CD4-positive, alpha-beta T cell treated with Interleukin-15 for 1 hour (primary cell): ENCODE results near the gene NUMB.
A peak's percentile ranks its signal among the peaks of the same experiment; 100 is the strongest.

Source experiments
- DNase-seq: peaks from one replicate; pipeline ENCODE4 v3.0.0-alpha.2; 2020

The NUMB gene

GRCh38 chr14:73458183-73458976 is at the start of gene NUMB:
NUMB (minus strand) TSS chr14:73458546; CDS start chr14:73355751, 102,795 bp downstream.
- DNase-seq: peak; percentile 98

- DNase-seq: no peak
These were observed 45.3 kb upstream of the NUMB start for GRCh38 chr14:73503648-73504047.

- no peak for DNase-seq
These were observed 43.8 kb upstream of the NUMB start for GRCh38 chr14:73502017-73502619.

DNA sequence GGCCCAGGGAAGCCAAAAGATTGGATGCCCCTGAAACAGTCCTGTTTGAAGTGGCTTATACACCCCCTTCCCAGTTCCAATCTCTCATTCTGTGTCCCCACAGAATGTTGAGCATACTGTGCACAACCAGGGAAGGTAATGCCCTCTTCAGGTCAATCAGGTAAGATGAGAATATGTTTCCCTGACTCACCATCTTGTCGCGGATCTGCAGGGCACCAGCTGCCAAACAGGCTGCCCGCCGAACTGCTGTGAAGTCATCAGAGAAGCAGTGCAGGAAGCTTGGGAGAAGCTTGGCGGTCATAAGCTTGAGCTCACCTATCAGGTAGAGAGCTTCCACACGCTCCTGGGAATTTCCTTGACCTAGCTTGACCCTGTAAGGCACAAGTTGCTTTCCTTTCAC is 42.0 kb upstream of the NUMB start:
- no peak for DNase-seq

- no peak for DNase-seq
These were observed 36.2 kb upstream of the NUMB start for GRCh38 chr14:73494593-73494992.

DNA sequence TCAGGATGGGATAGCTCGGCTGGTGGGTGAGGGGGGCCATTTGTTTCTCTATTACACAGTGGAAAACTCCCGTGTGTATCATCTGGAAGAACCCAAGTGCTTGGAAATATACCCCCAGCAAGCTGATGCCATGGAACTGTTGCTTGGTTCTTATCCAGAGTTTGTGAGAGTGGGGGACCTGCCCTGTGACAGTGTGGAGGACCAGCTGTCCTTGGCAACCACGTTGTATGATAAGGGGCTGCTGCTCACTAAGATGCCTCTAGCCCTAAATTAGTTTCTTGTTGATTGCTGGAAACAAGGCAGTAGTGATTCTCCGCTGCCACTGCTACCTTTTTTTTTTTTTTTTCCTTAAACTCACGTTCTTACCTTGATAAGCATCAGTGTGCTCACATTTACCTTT is 34.3 kb upstream of the NUMB start:
- DNase-seq: no peak

DNA sequence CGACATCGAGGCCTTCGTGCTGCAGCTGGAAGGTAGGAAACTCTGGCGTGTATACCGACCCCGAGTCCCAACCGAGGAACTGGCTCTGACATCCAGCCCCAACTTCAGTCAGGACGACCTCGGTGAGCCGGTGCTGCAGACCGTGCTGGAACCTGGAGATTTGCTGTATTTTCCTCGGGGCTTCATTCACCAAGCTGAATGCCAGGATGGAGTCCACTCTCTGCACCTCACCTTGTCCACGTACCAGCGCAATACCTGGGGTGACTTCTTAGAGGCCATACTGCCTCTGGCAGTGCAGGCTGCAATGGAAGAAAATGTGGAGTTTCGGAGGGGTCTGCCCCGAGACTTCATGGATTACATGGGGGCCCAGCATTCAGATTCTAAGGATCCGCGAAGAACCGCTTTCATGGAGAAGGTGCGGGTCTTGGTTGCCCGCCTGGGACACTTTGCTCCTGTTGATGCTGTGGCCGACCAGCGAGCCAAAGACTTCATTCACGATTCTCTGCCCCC is 33.8 kb upstream of the NUMB start:
- DNase-seq: no peak

- peak; percentile 67 for DNase-seq
These were observed 33.1 kb upstream of the NUMB start for GRCh38 chr14:73491256-73492042.

GRCh38 chr14:73489481-73490175 is 31.3 kb upstream of the NUMB start:
- DNase-seq: no peak

DNA sequence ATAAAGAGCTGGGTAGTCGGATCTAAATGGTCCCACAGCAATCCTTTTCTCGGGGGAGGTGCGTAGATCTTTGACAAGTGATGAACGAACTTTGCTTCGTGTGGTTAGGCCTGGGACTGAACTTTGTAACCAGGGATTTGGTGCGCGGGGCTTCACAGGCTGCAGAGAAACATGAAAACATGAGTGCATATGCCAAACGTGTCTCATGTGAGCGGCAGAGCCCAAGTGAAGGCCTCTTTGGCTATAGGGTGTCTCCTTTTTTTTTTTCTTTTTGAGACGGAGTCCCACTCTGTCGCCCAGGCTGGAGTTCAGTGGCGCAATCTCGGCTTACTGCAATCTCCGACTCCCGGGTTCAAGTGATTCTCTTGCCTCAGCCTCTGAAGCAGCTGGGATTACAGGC is 20.3 kb upstream of the NUMB start:
- no peak for DNase-seq

DNA sequence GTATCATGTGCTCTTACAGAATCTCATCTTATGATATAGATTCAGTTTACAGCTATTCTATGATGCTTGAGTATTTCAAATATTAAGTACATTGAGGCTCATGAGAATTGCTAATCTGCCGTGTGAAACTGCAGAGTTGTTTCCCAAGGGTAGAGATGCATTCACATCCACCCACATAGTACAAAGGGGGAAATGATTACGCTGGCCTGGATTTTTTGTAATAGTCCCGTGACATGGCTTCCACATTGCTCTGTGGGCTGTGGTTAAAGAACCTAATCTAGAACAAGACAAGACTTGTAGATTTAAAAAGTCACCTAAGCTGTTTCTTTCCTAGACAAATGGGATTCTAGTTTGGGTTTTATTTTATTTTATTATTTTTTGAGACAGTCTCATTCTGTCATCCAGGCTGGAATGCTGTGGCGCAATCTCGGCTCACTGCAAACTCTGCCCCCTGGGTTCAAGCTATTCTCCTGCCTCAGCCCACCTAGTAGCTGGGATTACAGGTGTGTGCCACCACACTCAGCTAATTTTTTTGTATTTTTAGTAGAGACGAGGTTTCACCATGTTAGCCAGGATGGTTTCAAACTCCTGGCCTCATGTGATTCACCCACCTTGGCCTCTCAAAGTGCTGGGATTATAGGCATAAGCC is 19.4 kb upstream of the NUMB start:
- DNase-seq: peak; percentile 47

DNA sequence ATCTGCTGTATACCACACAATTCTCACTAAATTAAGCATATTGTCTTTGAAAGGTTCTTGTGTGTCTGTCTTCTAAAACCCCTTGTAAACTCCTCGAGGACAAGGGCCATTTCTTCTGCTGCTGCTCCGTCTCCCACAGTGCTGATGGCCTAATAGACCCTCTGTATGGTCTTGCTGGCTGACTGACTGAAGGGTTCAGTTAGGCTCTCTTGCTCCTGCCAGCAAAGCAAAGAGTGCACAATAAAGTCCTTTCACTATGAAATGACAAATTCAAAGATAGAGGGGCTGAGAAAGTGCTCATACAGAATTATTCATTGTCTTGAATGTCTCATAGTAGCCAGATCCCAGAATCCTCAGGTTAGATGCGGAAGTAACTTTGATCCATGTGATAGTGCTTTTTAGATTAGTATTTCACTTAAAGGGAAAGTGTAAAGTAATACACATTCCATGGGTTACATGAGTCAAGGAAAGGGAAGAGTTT is 18.1 kb upstream of the NUMB start:
- DNase-seq: no peak

DNA sequence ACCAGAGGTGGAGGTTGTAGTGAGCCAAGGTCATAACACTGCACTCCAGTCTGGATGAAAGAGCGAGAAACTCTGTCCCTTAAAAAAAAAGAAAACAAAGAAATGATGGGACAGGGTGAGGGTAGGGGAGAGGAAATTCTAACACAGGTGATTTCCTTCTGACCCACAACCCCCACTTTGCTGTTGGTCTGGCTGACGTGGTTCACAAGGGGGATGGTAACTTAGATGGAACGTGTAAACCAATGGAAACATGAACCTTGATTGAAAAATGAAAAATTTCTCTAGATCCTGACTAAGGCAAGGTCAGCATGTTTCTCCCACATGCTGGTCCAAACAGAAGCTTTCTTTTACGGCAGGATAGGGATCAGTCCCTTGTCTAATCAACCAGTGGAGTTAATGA is 16.6 kb upstream of the NUMB start:
- DNase-seq: no peak

DNA sequence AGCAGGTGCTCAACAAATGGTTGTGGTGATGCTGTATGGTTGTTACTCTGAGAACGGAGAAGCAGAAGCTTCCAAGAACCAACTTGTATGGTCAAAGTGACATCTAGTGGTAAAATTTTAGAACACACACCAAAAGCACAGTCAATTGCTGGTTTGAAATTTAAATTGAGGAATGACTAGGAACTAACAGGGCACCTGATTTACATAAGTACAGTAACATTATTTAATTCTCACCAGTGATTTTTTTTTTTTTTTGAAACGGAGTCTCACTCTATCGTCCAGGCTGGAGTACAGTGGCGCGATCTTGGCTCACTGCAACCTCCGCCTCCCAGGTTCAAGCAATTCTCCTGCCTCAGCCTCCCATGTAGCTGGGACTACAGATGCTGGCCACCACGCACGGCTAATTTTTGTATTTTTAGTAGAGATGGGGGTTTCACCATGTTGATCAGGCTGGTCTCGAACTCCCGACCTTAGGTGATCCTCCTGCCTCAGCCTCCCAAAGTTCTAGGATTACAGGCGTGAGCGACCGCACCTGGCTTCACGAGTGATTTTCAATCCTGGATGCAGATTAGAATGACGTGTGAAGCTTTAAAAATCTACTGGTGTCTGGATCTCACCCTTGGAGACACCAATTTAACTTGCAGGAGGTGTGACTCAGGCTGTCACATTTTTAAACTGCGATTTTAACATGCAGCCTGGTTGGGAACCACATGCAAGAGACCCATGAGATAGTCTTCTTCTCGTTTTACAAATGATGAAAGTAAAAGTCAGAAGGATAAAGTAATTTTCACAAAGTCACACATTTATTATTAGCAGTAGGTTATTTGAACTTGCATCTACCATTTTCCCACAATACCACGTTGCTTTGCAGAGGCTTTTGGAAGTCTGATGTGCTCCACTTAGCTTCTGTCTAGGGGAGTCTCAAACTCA is 14.1 kb upstream of the NUMB start:
- DNase-seq: no peak

DNA sequence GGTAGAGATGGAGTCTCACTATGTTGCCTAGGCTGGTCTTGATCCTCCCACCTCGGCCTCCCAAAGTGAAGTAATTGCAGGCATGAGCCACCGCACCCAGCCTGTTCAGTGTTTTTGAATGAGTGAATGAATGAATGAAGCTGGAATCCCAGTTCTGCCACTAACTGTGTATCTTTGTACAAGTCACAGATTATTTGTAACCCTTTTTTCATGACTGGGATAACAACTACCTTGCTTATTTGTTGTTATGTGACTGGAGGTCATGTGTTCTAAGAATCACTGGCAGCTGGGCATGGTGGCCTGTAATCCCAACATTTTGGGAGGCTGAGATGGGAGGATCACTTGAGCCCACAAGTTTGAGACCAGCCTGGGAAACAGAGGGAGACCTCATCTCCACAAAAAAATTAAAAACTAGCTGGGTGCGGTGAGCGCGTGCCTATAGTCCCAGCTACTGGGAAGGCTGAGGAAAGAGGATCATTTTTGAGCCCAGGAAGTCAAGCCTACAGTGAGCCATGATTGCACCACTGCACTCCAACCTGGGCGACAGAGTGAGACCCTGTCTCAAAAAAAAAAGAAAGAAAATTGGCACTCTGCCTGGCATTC is 13.3 kb upstream of the NUMB start:
- no peak for DNase-seq

DNA sequence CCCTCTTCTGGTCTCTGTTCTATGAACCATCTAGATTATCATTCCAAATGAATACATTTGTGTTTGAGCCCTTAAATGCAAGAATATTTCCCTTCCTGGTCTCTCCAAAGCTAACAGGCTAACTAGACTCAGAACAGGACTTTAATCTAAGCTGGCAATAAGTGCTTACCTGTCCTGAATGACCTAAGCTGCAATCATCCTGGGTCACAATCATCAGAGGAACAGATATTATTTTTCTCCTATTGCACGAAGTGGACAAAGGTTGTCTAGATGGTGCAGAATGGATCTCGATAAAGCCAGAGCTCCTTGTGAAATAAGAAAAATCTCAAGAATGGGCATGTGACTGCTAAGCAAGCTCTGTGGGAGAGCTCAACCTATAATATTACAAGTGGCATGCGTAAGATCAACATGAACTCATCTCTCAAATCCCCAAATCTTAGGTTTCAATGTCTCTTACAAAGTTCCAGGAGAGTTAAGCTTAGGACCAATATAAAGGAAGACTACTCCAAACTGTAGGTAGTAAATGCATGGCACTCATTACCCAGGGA is 10.6 kb upstream of the NUMB start:
- DNase-seq: no peak

DNA sequence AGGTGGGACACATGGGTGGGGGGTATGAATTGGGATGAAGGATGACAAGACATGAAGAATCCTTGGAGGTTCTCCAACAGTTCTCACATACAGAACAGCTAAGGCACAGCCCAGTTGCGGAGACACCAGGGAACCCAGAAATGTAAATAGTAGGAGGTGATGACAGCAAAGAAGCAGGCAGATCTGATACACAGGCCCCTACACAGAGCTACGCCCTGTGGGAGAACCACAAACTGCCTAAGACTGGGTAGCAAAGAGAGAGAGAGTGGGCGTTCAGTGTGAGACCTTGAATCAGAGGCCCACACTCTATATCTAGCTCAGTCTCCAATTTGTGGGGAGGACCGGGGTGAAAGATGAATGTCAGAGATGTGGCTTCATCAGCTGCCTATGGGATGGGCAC is 9.5 kb upstream of the NUMB start:
- no peak for DNase-seq

GRCh38 chr14:73467377-73467776 is 9.0 kb upstream of the NUMB start:
- DNase-seq: peak; percentile 72

DNA sequence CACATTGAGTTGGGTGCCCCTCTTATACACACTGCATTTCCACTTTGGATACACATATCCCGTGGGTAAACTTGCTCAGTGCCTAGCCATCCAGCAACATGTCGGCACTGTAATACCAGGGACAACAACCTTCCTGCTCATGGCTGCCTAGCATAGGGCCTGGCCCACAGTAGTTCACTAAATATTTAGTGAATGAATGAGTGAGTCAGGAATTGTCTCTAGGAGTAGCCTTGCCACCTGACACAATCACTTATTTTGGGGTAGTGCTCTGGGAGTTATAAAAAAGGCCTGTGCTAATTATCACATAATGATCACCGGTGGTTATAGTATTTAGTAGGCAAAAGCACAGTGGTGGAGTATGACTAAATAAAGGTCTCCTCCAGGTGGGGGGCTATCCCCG is 8.5 kb upstream of the NUMB start:
- DNase-seq: no peak

DNA sequence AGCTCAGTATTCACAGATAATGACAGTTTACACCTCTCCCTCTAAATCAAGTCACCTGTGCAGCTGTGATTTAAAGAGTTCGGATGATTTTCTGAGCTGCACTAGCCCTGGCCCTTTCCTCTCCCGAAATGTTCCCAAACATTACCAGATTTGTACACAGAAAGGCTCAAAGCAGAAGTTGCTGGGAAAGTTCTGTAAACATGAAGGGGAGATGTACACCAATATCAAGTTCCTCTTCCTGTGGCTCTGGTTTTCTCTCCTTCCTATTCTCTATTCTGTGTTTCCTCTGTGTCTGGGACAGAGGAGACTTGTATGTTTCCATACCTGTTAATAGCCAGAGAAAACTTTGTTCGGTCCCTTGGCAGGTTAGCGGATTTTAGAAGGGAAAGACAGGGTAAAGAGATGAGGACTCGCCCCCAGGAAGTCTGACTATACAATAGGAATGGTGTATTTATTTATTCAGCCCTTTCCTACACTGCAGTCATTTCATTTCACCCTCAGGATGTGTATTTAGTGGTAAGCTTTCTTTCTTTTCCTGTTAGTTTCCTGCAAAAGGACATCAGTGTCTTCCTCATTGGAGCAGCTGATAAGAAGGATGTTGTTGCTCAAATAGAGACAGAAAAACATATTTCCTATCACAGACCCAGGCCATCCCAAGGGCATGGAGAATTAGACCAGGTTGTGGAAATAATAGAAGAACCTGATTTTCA is 7.6 kb upstream of the NUMB start:
- DNase-seq: no peak
